ENCODE data around the gene DCK.
A peak's percentile ranks its signal among the peaks of the same experiment; 100 is the strongest.

Gene DCK

GRCh38 chr4:70969076-70969475 is 24.4 kb upstream of the DCK start:
- no peaks in the 10 kb centered on the region for H3K36me3 ChIP-seq (replicated peaks; ENCODE audit: low read depth, low read length)
- H4K20me1 ChIP-seq (ENCODE audit: insufficient read depth, low read length): no peaks in the 10 kb centered on the region
- H3K4me3 ChIP-seq (ENCODE audit: low read length): no peak overlapping the region
- no peaks in the 10 kb centered on the region for H3K9me3 ChIP-seq (ENCODE audit: insufficient read depth, low read length)
- no peaks in the 10 kb centered on the region for H3K4me1 ChIP-seq (ENCODE audit: low read length)
- H3K9ac ChIP-seq (ENCODE audit: low read length): no peak overlapping the region
- H3K4me2 ChIP-seq (ENCODE audit: low read length): no peak overlapping the region
- H3K79me2 ChIP-seq (ENCODE audit: low read length): no peaks in the 10 kb centered on the region
- no peak overlapping the region for H2AFZ ChIP-seq (ENCODE audit: low read depth, low read length)
- H3K27me3 ChIP-seq (ENCODE audit: low read depth, low read length): no peaks in the 10 kb centered on the region
- no peak for TF ChIP-seq EZH2phosphoT487 (IDR thresholded peaks at IDR 0.05; ENCODE audit: low read depth)
- TF ChIP-seq, protein P1, sequence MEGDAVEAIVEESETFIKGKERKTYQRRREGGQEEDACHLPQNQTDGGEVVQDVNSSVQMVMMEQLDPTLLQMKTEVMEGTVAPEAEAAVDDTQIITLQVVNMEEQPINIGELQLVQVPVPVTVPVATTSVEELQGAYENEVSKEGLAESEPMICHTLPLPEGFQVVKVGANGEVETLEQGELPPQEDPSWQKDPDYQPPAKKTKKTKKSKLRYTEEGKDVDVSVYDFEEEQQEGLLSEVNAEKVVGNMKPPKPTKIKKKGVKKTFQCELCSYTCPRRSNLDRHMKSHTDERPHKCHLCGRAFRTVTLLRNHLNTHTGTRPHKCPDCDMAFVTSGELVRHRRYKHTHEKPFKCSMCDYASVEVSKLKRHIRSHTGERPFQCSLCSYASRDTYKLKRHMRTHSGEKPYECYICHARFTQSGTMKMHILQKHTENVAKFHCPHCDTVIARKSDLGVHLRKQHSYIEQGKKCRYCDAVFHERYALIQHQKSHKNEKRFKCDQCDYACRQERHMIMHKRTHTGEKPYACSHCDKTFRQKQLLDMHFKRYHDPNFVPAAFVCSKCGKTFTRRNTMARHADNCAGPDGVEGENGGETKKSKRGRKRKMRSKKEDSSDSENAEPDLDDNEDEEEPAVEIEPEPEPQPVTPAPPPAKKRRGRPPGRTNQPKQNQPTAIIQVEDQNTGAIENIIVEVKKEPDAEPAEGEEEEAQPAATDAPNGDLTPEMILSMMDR (IDR thresholded peaks at IDR 0.05; ENCODE audit: low read depth, low read length): no peak
- H3K27ac ChIP-seq (ENCODE audit: low read length): no peak overlapping the region

GRCh38 chr4:70976252-70976651 is 17.2 kb upstream of the DCK start:
- TF ChIP-seq, protein P1 (IDR thresholded peaks at IDR 0.05; ENCODE audit: low read depth, low read length): no peak
- TF ChIP-seq EZH2phosphoT487 (IDR thresholded peaks at IDR 0.05; ENCODE audit: low read depth): no peak
- H3K9ac ChIP-seq (ENCODE audit: low read length): no peak overlapping the region
- no peaks in the 10 kb centered on the region for H4K20me1 ChIP-seq (ENCODE audit: insufficient read depth, low read length)
- no peaks in the 10 kb centered on the region for H3K27me3 ChIP-seq (ENCODE audit: low read depth, low read length)
- no peak overlapping the region for H3K4me3 ChIP-seq (ENCODE audit: low read length)
- no peak overlapping the region for H3K4me2 ChIP-seq (ENCODE audit: low read length)
- no peak overlapping the region for H2AFZ ChIP-seq (ENCODE audit: low read depth, low read length)
- no peaks in the 10 kb centered on the region for H3K9me3 ChIP-seq (ENCODE audit: insufficient read depth, low read length)
- H3K27ac ChIP-seq (ENCODE audit: low read length): no peak overlapping the region
- peaks cover 12% of the 10 kb centered on the region for H3K4me1 ChIP-seq (ENCODE audit: low read length)
- H3K36me3 ChIP-seq (replicated peaks; ENCODE audit: low read depth, low read length): no peaks in the 10 kb centered on the region
- H3K79me2 ChIP-seq (ENCODE audit: low read length): no peaks in the 10 kb centered on the region

- H3K4me1 ChIP-seq (ENCODE audit: low read length): peaks cover 12% of the 10 kb centered on the region
- no peak overlapping the region for H3K4me3 ChIP-seq (ENCODE audit: low read length)
- peak overlapping the region; percentile 33 for H3K4me2 ChIP-seq (ENCODE audit: low read length)
- H3K79me2 ChIP-seq (ENCODE audit: low read length): no peaks in the 10 kb centered on the region
- no peaks in the 10 kb centered on the region for H3K9me3 ChIP-seq (ENCODE audit: insufficient read depth, low read length)
- H3K9ac ChIP-seq (ENCODE audit: low read length): no peak overlapping the region
- H3K36me3 ChIP-seq (replicated peaks; ENCODE audit: low read depth, low read length): no peaks in the 10 kb centered on the region
- H3K27me3 ChIP-seq (ENCODE audit: low read depth, low read length): no peaks in the 10 kb centered on the region
- H2AFZ ChIP-seq (ENCODE audit: low read depth, low read length): no peak overlapping the region
- H4K20me1 ChIP-seq (ENCODE audit: insufficient read depth, low read length): no peaks in the 10 kb centered on the region
- H3K27ac ChIP-seq (ENCODE audit: low read length): 0 out of 2 replicates have a peak overlapping the region, but pooled peaks have one; percentile 5
- TF ChIP-seq, protein P1 (IDR thresholded peaks at IDR 0.05; ENCODE audit: low read depth, low read length): no peak
- TF ChIP-seq EZH2phosphoT487 (IDR thresholded peaks at IDR 0.05; ENCODE audit: low read depth): no peak
Observed at GRCh38 chr4:70979445-70980008, 13.9 kb upstream of the DCK start.

GRCh38 chr4:70980196-70980595 is 13.3 kb upstream of the DCK start:
- no peaks in the 10 kb centered on the region for H3K9me3 ChIP-seq (ENCODE audit: insufficient read depth, low read length)
- TF ChIP-seq, protein P1 (IDR thresholded peaks at IDR 0.05; ENCODE audit: low read depth, low read length): no peak
- TF ChIP-seq EZH2phosphoT487 (IDR thresholded peaks at IDR 0.05; ENCODE audit: low read depth): no peak
- H3K27me3 ChIP-seq (ENCODE audit: low read depth, low read length): no peaks in the 10 kb centered on the region
- no peaks in the 10 kb centered on the region for H3K36me3 ChIP-seq (replicated peaks; ENCODE audit: low read depth, low read length)
- H3K4me1 ChIP-seq (ENCODE audit: low read length): peaks cover 12% of the 10 kb centered on the region
- H3K4me3 ChIP-seq (ENCODE audit: low read length): no peak overlapping the region
- H3K27ac ChIP-seq (ENCODE audit: low read length): no peak overlapping the region
- H4K20me1 ChIP-seq (ENCODE audit: insufficient read depth, low read length): no peaks in the 10 kb centered on the region
- no peaks in the 10 kb centered on the region for H3K79me2 ChIP-seq (ENCODE audit: low read length)
- no peak overlapping the region for H2AFZ ChIP-seq (ENCODE audit: low read depth, low read length)
- H3K9ac ChIP-seq (ENCODE audit: low read length): no peak overlapping the region
- H3K4me2 ChIP-seq (ENCODE audit: low read length): no peak overlapping the region; the same call in 1 of the 2 replicates

Measured in OCI-LY3 (cell line).